ENCODE measurements around the gene TTC28.
"Not testable (repeated sequence)": the region's sequence is repeated elsewhere in the genome, so short reads cannot be mapped to it uniquely, and the experiment has no call there.

TTC28 gene

DNA sequence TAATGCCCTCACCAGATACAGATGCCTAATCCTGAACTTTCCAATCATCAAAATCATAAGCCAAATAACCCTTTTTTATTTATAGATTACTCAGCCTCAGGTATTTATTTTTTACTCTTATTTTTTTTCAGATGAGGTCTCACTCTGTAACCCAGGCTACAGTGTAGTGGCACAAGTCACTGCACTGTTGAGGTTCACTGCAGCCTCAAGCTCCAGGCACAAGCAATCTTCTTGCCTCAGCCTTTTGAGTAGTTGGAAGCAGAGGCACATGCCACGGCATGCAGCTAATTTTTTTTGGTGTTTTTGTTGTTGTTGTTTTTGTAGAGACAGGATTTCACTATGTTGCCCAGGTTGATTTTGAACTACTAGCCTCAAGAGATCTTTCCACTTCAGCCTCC is 49.5 kb downstream of the TTC28 start:
- no peaks in the 10 kb centered on the region for H3K79me2 ChIP-seq (ENCODE audit: control insufficient read depth, insufficient read depth, low read length, unreplicated experiment)
- no peaks in the 10 kb centered on the region for H3K36me3 ChIP-seq (ENCODE audit: insufficient read depth, low read length)
- no peaks in the 10 kb centered on the region for H3K27me3 ChIP-seq (ENCODE audit: insufficient read depth, low read length)
- no peak overlapping the region for H3K4me3 ChIP-seq (ENCODE audit: low read depth, low read length)
- no peaks in the 10 kb centered on the region for H3K4me1 ChIP-seq (ENCODE audit: control insufficient read depth, insufficient read depth, low read length, unreplicated experiment)
- no peak overlapping the region for H2AFZ ChIP-seq (ENCODE audit: low read length, unreplicated experiment)
- H3K27ac ChIP-seq (ENCODE audit: low read depth, low read length): no peak overlapping the region

GRCh38 chr22:28629420-28630176 is 50.0 kb downstream of the TTC28 start:
- H2AFZ ChIP-seq (ENCODE audit: low read length, unreplicated experiment): no peak overlapping the region
- no peaks in the 10 kb centered on the region for H3K36me3 ChIP-seq (ENCODE audit: insufficient read depth, low read length)
- no peaks in the 10 kb centered on the region for H3K27me3 ChIP-seq (ENCODE audit: insufficient read depth, low read length)
- no peaks in the 10 kb centered on the region for H3K79me2 ChIP-seq (ENCODE audit: control insufficient read depth, insufficient read depth, low read length, unreplicated experiment)
- no peak overlapping the region for H3K27ac ChIP-seq (ENCODE audit: low read depth, low read length)
- no peak overlapping the region for H3K4me3 ChIP-seq (ENCODE audit: low read depth, low read length)
- no peaks in the 10 kb centered on the region for H3K4me1 ChIP-seq (ENCODE audit: control insufficient read depth, insufficient read depth, low read length, unreplicated experiment)

- Histone ChIP-seq H2AFZ (ENCODE audit: low read length, unreplicated experiment) (no peak overlapping the region), H3K4me3 (ENCODE audit: low read depth, low read length) (no peak overlapping the region), H3K79me2 (ENCODE audit: control insufficient read depth, insufficient read depth, low read length, unreplicated experiment) (no peaks in the 10 kb centered on the region), H3K27ac (ENCODE audit: low read depth, low read length) (no peak overlapping the region), H3K36me3 (ENCODE audit: insufficient read depth, low read length) (no peaks in the 10 kb centered on the region), H3K4me1 (ENCODE audit: control insufficient read depth, insufficient read depth, low read length, unreplicated experiment) (no peaks in the 10 kb centered on the region), H3K27me3 (ENCODE audit: insufficient read depth, low read length) (no peaks in the 10 kb centered on the region)
Observed at GRCh38 chr22:28628766-28629165, 50.9 kb downstream of the TTC28 start.

DNA sequence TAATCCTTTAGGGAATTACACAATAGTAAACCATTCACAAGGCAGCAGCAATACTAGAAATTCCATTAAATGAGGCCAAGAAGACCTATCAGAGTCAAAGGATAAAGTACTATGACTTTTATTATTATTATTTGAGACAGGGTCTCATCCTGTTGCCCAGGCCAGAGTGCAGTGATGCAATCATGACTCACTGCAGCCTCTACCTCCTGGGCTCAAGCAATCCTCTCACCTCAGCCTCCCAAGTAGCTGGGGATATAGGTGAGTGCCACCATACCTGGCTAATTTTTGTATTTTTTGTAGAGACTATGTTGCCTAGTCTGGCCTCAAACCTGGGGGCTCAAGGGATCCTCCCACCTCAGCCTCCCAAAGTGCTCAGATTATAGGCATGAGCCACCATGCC is 51.8 kb downstream of the TTC28 start:
- Histone ChIP-seq H3K79me2 (ENCODE audit: control insufficient read depth, insufficient read depth, low read length, unreplicated experiment) (no peaks in the 10 kb centered on the region), H3K4me3 (ENCODE audit: low read depth, low read length) (no peak overlapping the region), H3K27ac (ENCODE audit: low read depth, low read length) (no peak overlapping the region), H3K36me3 (ENCODE audit: insufficient read depth, low read length) (no peaks in the 10 kb centered on the region), H3K27me3 (ENCODE audit: insufficient read depth, low read length) (no peaks in the 10 kb centered on the region), H2AFZ (ENCODE audit: low read length, unreplicated experiment) (no peak overlapping the region), H3K4me1 (ENCODE audit: control insufficient read depth, insufficient read depth, low read length, unreplicated experiment) (no peaks in the 10 kb centered on the region)

GRCh38 chr22:28620244-28620922 is 59.3 kb downstream of the TTC28 start:
- no peak overlapping the region for H3K4me3 ChIP-seq (ENCODE audit: low read depth, low read length)
- H3K79me2 ChIP-seq (ENCODE audit: control insufficient read depth, insufficient read depth, low read length, unreplicated experiment): no peaks in the 10 kb centered on the region

DNA sequence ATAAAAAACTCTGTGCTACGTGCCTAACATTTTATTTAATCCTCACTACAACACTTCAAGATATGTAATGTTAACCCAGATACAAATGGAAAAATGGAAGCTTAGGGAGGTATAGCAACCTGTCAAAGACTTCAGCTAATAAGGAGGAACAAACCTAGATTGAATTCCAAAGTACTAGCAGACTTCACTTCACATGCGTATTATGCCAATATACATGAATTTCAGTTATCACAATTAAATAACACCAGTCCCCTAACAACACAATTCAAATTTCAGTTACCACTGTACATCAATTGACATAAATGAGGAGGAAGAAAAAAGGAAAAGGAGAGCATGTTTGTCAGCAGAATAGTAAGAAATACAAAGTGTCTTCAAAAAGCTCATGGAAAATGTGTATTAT is 60.4 kb downstream of the TTC28 start:
- H3K36me3 ChIP-seq (ENCODE audit: insufficient read depth, low read length): no peaks in the 10 kb centered on the region
- H3K27me3 ChIP-seq (ENCODE audit: insufficient read depth, low read length): no peaks in the 10 kb centered on the region
- no peaks in the 10 kb centered on the region for H3K4me1 ChIP-seq (ENCODE audit: control insufficient read depth, insufficient read depth, low read length, unreplicated experiment)
- no peak overlapping the region for H3K27ac ChIP-seq (ENCODE audit: low read depth, low read length)
- H2AFZ ChIP-seq (ENCODE audit: low read length, unreplicated experiment): no peak overlapping the region
- no peak overlapping the region for H3K4me3 ChIP-seq (ENCODE audit: low read depth, low read length)
- H3K79me2 ChIP-seq (ENCODE audit: control insufficient read depth, insufficient read depth, low read length, unreplicated experiment): no peaks in the 10 kb centered on the region

More at GRCh38 chr22:28620244-28620922, 59.3 kb downstream of the TTC28 start:
- Histone ChIP-seq H3K27ac (ENCODE audit: low read depth, low read length) (no peak overlapping the region), H2AFZ (ENCODE audit: low read length, unreplicated experiment) (no peak overlapping the region), H3K36me3 (ENCODE audit: insufficient read depth, low read length) (no peaks in the 10 kb centered on the region), H3K4me1 (ENCODE audit: control insufficient read depth, insufficient read depth, low read length, unreplicated experiment) (no peaks in the 10 kb centered on the region), H3K27me3 (ENCODE audit: insufficient read depth, low read length) (no peaks in the 10 kb centered on the region)

DNA sequence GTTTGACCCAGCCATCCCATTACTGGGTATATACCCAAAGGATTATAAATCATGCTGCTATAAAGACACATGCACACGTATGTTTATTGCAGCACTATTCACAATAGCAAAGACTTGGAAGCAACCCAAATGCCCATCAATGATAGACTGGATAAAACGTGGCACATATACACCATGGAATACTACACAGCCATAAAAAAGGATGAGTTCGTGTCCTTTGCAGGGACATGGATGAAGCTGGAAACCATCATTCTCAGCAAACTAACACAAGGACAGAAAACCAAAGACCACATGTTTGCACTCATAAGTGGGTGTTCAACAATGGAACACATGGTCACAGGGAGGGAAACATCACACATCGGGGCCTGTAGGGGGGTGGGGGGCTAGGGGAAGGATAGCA is 64.2 kb downstream of the TTC28 start:
- H3K4me3 ChIP-seq (ENCODE audit: low read depth, low read length); H2AFZ ChIP-seq (ENCODE audit: low read length, unreplicated experiment); H3K27ac ChIP-seq (ENCODE audit: low read depth, low read length); H3K4me1 ChIP-seq (ENCODE audit: control insufficient read depth, insufficient read depth, low read length, unreplicated experiment); H3K36me3 ChIP-seq (ENCODE audit: insufficient read depth, low read length); H3K79me2 ChIP-seq (ENCODE audit: control insufficient read depth, insufficient read depth, low read length, unreplicated experiment); H3K27me3 ChIP-seq (ENCODE audit: insufficient read depth, low read length): not testable (repeated sequence)

DNA sequence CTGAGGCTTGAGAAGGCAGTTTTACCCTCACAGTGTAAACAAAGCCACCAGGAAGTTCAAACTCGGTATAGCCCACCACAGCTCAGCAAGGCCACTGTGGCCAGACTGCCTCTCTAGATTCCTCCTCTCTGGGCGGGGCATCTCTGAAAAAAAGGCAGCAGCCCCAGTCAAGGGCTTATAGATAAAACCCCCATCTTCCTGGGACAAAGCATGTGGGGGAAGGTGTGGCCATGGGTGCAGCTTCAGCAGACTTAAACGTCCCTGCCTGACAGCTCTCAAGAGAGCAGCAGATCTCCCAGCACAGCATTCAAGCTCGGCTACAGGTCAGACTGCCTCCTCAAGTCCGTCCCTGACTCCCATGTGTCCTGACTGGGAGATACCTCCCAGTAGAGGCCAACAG is 69.7 kb downstream of the TTC28 start:
- H3K4me1 ChIP-seq (ENCODE audit: control insufficient read depth, insufficient read depth, low read length, unreplicated experiment): no peaks in the 10 kb centered on the region
- H3K4me3 ChIP-seq (ENCODE audit: low read depth, low read length): no peak overlapping the region
- no peak overlapping the region for H3K27ac ChIP-seq (ENCODE audit: low read depth, low read length)
- H3K79me2 ChIP-seq (ENCODE audit: control insufficient read depth, insufficient read depth, low read length, unreplicated experiment): no peaks in the 10 kb centered on the region
- H3K27me3 ChIP-seq (ENCODE audit: insufficient read depth, low read length): no peaks in the 10 kb centered on the region
- H2AFZ ChIP-seq (ENCODE audit: low read length, unreplicated experiment): no peak overlapping the region
- H3K36me3 ChIP-seq (ENCODE audit: insufficient read depth, low read length): no peaks in the 10 kb centered on the region

- no peaks in the 10 kb centered on the region for H3K4me1 ChIP-seq (ENCODE audit: control insufficient read depth, insufficient read depth, low read length, unreplicated experiment)
- H3K27ac ChIP-seq (ENCODE audit: low read depth, low read length): no peak overlapping the region
- H3K36me3 ChIP-seq (ENCODE audit: insufficient read depth, low read length): no peaks in the 10 kb centered on the region
- H2AFZ ChIP-seq (ENCODE audit: low read length, unreplicated experiment): no peak overlapping the region
- no peaks in the 10 kb centered on the region for H3K27me3 ChIP-seq (ENCODE audit: insufficient read depth, low read length)
- no peaks in the 10 kb centered on the region for H3K79me2 ChIP-seq (ENCODE audit: control insufficient read depth, insufficient read depth, low read length, unreplicated experiment)
- H3K4me3 ChIP-seq (ENCODE audit: low read depth, low read length): no peak overlapping the region
Observed at GRCh38 chr22:28608546-28608945, 71.1 kb downstream of the TTC28 start.

DNA sequence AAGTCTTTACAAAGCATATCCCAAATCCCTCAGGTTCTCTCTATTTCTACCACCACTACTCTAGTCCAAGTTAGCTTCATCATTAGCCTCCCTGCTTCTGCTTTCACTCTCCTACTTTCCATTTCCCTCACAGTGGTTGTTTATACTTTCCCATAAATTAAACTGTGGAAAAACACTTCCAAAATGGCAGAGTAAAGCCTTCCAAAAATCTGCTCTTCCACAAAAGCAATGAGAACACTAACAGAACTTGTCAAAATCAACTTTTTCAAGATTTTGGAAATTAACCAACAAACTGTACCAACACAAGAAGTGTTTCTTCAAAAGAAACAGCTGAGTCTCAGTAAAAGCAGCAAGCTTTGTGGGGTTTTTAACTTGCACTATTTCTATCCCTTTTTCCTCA is 71.8 kb downstream of the TTC28 start:
- H3K27me3 ChIP-seq (ENCODE audit: insufficient read depth, low read length): no peaks in the 10 kb centered on the region
- H3K4me1 ChIP-seq (ENCODE audit: control insufficient read depth, insufficient read depth, low read length, unreplicated experiment): no peaks in the 10 kb centered on the region
- no peak overlapping the region for H3K27ac ChIP-seq (ENCODE audit: low read depth, low read length)
- no peaks in the 10 kb centered on the region for H3K79me2 ChIP-seq (ENCODE audit: control insufficient read depth, insufficient read depth, low read length, unreplicated experiment)
- H2AFZ ChIP-seq (ENCODE audit: low read length, unreplicated experiment): no peak overlapping the region
- H3K36me3 ChIP-seq (ENCODE audit: insufficient read depth, low read length): no peaks in the 10 kb centered on the region
- no peak overlapping the region for H3K4me3 ChIP-seq (ENCODE audit: low read depth, low read length)
